ENCODE measurements around the gene ZMAT5.

ZMAT5 gene

GRCh38 chr22:29751669-29752068, 15.1 kb downstream of the ZMAT5 start:
- no peak for DNase-seq

- DNase-seq: no peak
These were observed 16.0 kb downstream of the ZMAT5 start for GRCh38 chr22:29750559-29751538.

GRCh38 chr22:29750029-29750428, 16.8 kb downstream of the ZMAT5 start:
- DNase-seq: no peak

DNA sequence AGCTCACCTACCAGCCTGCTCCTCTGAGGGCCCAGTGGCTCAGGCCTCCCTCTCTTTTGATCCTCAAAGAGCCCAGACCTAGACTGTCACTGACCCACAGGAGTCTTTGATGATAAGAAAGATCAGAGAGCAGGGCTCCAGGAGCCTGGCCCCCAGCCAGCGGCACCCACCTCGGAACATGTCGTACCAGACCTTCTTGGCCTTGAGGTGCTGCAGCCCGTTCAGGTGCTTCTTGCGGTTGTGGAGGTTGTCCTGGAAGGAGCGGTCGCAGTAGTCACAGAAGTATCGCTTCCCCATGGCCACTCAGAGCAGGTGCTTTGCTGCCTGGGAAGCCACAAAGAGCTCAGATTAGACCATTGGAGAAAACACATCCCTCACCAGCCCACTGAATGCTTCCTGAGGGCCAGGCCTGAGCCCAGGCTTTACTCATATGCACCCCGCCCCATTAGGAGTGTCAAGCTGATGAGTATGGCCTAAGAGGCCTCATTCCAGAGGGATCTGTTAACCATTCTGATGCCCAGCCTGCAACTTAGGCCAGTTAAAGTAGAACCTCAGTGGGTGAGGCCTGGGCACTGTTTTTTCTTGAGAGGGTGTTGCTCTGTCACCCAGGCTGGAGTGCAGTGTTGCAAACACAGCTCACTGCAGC, 18.4 kb downstream of the ZMAT5 start:
- DNase-seq: no peak

DNA sequence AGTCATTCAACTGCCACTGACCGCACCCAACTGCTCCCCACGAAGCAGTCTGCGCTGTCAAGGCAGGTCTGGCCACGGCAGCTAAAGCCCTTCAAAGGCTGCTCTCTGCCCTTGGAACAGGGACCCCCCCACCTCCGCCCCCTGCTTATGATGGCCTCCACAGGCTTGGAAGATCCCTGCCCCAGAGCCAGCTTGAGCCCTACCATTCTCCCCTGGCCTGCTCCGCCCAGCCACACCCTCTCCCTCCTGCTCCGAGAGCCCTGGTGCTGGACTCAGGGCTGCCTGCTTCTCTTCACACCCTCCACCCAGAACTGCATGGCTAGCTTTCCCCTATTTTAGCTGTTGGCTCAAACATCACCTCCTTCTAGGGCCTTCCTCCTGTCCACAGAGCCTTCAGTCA, 19.0 kb downstream of the ZMAT5 start:
- no peak for DNase-seq

- DNase-seq: no peak
These were observed 21.9 kb downstream of the ZMAT5 start for GRCh38 chr22:29744902-29745301.

DNA sequence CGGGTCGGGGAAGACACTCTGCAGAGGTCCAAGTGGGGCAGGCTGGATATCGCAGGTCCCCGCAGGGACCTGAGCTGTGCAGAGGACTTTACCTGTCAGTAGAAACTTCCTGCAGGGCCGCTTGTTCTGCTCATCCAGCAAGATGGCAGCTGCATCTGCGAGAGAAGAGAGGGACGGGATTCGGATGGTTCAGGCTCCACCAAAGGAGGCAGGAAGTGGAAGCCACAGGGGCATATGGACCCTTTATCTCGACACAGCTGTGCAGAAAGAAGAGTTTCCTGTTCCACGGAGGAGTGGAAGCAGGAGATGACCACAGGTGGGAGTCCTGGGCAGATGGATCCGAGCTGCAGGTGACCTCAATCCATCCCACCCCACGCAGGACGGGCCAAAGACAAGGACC, 24.5 kb downstream of the ZMAT5 start:
- DNase-seq: no peak

DNA sequence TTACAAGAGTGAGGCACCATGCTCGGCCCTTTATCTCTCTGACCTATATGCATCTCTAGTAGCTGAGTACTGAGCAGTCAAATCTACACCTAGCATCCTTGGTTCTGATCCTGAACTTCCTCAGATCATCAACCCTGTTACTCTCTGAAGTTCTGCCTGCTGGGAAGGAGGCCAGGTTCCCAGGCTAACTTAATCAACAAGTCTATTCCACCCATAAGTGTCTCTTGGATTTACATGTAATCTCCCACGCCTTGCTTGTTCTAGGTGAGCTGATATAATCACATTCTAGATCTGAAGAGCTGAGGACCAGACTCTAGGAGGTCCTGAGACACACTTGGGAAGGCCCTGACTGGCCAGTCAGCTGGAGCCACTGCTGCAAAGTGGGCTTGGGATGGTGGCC, 24.9 kb downstream of the ZMAT5 start:
- DNase-seq: no peak

DNA sequence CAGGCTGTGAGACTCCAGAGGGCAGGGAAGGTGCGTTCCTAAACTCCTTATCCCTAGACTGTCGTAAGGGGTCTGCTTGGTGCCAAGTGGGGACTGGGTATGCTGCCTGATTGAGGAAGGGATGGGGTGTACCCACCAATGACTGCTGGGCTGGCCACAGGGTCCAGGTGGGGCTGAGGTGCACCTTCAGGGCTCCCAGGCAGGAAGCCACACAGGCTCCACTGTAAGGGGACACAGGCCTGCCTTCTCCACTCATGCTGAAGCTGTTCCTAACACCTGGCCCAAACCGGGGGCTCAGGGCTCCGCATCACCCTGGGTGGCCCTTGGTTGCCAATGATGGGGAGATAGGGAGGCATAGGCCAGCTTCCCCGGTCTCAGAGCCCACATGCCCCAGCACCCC, 26.6 kb downstream of the ZMAT5 start:
- no peak for DNase-seq

DNA sequence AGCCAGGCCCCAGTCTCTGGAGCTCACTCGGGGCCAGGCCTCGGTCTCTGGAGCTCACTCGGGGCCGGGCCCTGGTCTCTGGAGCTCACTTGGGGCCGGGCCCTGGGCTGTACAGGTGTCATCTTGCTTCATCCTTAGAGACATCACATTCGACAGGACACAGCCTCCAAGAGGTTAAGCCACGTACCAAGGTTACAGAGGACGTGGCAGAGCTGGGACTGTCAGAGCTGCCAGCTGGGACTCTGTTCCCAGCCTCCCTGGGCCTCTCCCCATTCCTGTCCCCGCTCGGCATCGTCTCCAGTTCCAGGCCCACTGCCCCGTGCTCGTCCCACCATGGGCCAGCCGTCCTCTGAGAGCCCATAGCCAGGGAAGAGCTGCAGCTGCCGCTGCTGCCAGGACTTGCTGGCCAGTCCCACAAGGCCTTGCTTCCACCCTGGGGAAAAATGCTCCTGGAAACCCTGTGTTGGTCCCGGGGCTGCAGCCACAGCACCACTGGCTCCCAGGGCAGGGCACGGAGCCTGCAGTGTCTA, 27.4 kb downstream of the ZMAT5 start:
- DNase-seq: no peak

GRCh38 chr22:29738118-29738815, 28.5 kb downstream of the ZMAT5 start:
- DNase-seq: no peak

DNA sequence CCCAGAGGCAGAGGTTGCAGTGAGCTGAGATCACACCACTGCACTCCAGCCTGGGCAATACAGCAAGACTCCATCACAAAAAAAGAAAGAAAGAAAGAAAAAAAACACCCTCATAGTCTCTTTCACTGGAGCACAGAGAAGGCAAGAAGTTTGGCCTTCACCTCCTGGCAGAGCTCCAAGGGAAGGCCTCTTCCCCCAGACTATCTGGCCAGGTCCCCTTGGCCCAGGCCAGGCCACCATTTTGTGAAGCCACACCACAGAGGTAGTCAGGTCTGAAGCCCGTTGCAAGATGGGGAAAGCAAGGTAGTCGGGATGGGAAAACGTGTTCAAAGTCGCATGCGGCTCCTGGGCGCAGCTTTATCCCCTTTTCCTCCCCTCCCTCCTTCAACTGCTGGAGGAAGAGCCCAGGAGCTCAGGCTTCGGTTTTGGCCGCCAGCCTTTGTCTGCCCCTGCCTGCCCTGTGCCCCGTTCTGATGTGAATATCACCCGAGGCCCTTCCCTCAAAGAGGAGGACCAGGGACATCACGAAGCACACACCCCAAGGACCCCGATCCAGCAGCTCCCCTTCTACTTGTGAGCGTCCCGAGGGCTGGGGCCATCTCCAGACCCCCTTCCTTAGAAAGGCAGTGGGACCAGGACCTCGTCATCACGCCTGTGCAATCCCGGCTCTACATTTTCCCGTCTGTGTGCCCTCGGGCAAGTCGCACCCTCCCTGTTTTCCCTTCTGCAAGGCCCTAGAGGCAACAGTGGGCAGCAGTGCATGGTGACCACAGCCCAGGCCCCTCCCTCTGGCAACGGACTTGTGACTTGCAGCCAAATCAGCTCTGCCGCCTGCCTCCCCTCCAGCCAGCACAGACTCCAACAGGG, 29.3 kb downstream of the ZMAT5 start:
- DNase-seq: no peak

- no peak for DNase-seq
These were observed 31.4 kb downstream of the ZMAT5 start for GRCh38 chr22:29735416-29735815.

DNA sequence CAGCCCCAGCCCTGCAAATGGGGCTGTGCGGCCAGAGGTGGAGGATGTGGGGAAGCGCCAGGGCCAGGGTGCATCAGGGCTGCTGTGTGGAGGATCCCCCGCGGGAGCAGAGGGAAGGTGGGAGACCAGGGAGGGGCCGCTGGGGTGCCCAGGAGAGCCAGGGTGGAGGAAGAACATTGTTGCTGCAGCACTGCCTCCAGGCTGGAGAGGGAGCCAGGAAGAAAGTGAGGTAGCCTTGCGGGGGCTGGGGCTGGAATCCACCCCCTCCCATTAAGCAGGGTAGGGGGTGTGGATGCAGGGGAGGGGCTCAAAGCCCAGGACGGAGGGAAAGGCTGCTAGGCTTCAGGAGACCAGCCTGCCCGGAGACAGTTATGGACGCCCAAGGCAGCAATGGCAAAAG, 32.0 kb downstream of the ZMAT5 start:
- DNase-seq: no peak

GRCh38 chr22:29734406-29734805, 32.4 kb downstream of the ZMAT5 start:
- DNase-seq: no peak

GRCh38 chr22:29733362-29734201, 33.2 kb downstream of the ZMAT5 start:
- no peak for DNase-seq

GRCh38 chr22:29732883-29733282, 33.9 kb downstream of the ZMAT5 start:
- DNase-seq: no peak

DNA sequence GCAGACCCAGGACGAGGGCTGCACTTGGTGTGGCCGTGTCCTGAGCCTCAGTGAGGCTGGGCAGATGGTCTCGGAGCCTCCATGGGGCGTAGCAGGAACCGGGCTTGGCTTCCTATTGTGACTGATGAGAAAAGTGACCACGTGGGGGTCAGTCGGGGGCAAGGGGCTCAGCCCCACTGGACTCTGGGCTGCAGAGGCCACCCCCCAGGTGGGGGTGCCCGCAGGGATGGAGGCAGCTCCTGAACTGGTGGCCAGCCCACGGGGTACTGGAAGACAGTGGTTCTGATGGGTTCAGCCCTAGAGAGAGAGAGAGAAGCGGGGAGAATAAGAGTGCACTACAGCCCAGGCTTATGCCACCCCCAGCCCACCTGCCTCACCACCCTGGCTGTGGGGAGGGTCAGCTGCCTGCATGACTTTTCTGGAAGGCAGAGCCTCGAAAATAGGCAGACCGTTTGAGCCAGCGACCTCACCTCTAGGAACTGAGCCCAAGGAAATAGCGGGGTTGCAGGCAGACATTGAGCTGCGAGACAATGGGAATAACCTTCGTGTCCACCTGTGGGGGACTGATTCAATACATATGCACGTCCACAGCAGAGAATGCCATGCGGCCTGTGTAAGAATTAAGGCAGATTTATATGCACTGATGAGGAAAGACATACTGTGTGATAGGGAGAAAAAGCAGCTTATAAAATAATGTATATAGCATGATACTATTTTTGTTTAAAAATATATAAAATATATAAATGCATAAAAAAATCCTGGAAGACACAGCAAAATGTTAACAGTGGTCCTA, 35.6 kb downstream of the ZMAT5 start:
- no peak for DNase-seq

- DNase-seq: no peak
These were observed 37.6 kb downstream of the ZMAT5 start for GRCh38 chr22:29729161-29729560.

DNA sequence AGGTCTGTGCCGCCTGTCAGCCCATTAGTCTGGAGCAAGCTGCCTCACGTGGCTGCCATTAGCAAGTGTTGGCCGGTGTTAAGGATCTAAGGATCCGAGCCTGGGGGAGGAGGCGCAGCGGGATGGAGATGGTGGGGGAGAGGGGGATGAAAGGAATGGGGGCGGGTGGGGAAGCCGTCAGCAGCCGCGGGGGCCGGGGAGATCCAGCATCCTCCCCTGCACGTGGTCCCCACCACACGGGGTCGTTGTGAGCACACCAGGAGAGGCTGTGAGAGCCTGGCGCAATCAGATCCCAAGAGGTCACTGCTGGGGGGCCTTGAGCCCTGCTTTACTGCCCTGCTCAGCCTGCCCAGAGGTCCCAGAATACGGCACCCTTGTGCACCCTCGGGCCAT, 39.7 kb downstream of the ZMAT5 start:
- DNase-seq: no peak
